GM23338 (cell line): ENCODE data around the gene ARHGEF39. TPM values are rescaled to one million over a fixed set of nuclear protein-coding genes. Genes with fewer than 3 reads are reported as not detected.

Experiments used
- ATAC-seq: fragments of 200-7000 bp; cut with Tn5 transposase; 3 replicates; pipeline ENCODE4 v1.9.1; 2020
- DNase-seq: peaks from one replicate; pipeline ENCODE4 v3.0.0-alpha.2; 2015; ENCODE audit warnings: low spot score
- H2AFZ ChIP-seq: fragments of 200-600 bp; sonication (generic); 2 replicates; pipeline ENCODE4 v1.8.0; 2016; ENCODE audit warnings: antibody characterized with exemption, mild to moderate bottlenecking, moderate library complexity
- H3F3A ChIP-seq: fragments of 200-600 bp; sonication (generic); replicated peaks from 2 replicates; pipeline ENCODE4 v1.8.0; 2017; ENCODE audit warnings: antibody characterized with exemption, mixed run types, low read depth
- H3K27ac ChIP-seq: fragments of 200-600 bp; sonication (generic); 2 replicates; pipeline ENCODE4 v1.6.1; 2016; ENCODE audit warnings: low read depth
- H3K27me3 ChIP-seq: fragments of 200-600 bp; sonication (generic); 2 replicates; pipeline ENCODE4 v1.8.0; 2016; ENCODE audit warnings: mild to moderate bottlenecking, mixed run types, moderate library complexity; ENCODE audit not compliant: insufficient read depth
- H3K36me3 ChIP-seq: fragments of 200-600 bp; sonication (generic); 2 replicates; pipeline ENCODE4 v1.8.0; 2016; ENCODE audit warnings: mild to moderate bottlenecking; ENCODE audit not compliant: insufficient read depth
- H3K4me1 ChIP-seq: fragments of 200-600 bp; sonication (generic); 2 replicates; pipeline ENCODE4 v1.8.0; 2016; ENCODE audit warnings: mild to moderate bottlenecking, moderate library complexity; ENCODE audit not compliant: insufficient read depth
- H3K4me2 ChIP-seq: fragments of 200-600 bp; sonication (generic); 2 replicates; pipeline ENCODE4 v1.7.1; 2017; ENCODE audit warnings: mixed run types
- H3K4me3 ChIP-seq: fragments of 200-600 bp; sonication (generic); 2 replicates; pipeline ENCODE4 v1.6.1; 2016; ENCODE audit warnings: mixed run types
- H3K79me2 ChIP-seq: fragments of 200-600 bp; sonication (generic); replicated peaks from 2 replicates; pipeline ENCODE4 v1.8.0; 2017; ENCODE audit warnings: mild to moderate bottlenecking; ENCODE audit not compliant: insufficient read depth
- H3K9me2 ChIP-seq: fragments of 200-600 bp; sonication (generic); 2 replicates; pipeline ENCODE4 v1.8.0; 2017; ENCODE audit not compliant: insufficient read depth
- H4K20me1 ChIP-seq: fragments of 200-600 bp; sonication (generic); replicated peaks from 2 replicates; pipeline ENCODE4 v1.8.0; 2017; ENCODE audit warnings: mild to moderate bottlenecking; ENCODE audit not compliant: insufficient read depth
- H3K27ac Mint-ChIP-seq: 2 replicates; pipeline ENCODE4 v1.8.0; 2020; ENCODE audit warnings: inconsistent platforms, mild to moderate bottlenecking, moderate library complexity, mixed read lengths
- H3K27me3 Mint-ChIP-seq: 3 replicates; pipeline ENCODE4 v1.8.0; 2022; ENCODE audit warnings: low read depth, mild to moderate bottlenecking, moderate library complexity, mixed read lengths, inconsistent platforms; ENCODE audit not compliant: insufficient read depth, poor library complexity
- H3K36me3 Mint-ChIP-seq: 3 replicates; pipeline ENCODE4 v1.8.0; 2021; ENCODE audit warnings: low read depth, mild to moderate bottlenecking, inconsistent platforms, moderate library complexity, mixed read lengths
- H3K4me1 Mint-ChIP-seq: 3 replicates; pipeline ENCODE4 v1.8.0; 2020; ENCODE audit warnings: mild to moderate bottlenecking, inconsistent platforms, mixed read lengths
- H3K4me3 Mint-ChIP-seq: 3 replicates; pipeline ENCODE4 v1.8.0; 2021; ENCODE audit warnings: moderate library complexity, mild to moderate bottlenecking, inconsistent platforms, mixed read lengths
- H3K9me3 Mint-ChIP-seq: 3 replicates; pipeline ENCODE4 v1.8.0; 2020; ENCODE audit warnings: moderate library complexity, mild to moderate bottlenecking, inconsistent platforms, mixed read lengths
- CTCF ChIP-seq, 2 experiments: fragments of 200-600 bp in 1 of 2; sonication (generic) in 1 of 2; conservative IDR thresholded peaks; 2 replicates each; pipeline versions ENCODE4 v1.5.1 to v1.6.1; 2016 to 2017; ENCODE audit warnings: antibody characterized with exemption in 2 of 2, low read depth in 2 of 2, mild to moderate bottlenecking in 2 of 2, moderate library complexity in 1 of 2
- EZH2 ChIP-seq: fragments of 200-600 bp; sonication (generic); IDR thresholded peaks from one replicate; pipeline ENCODE4 v1.8.0; 2017; ENCODE audit warnings: antibody characterized with exemption, mild to moderate bottlenecking, low read depth; ENCODE audit not compliant: unreplicated experiment
- EZH2phosphoT487 ChIP-seq: fragments of 200-600 bp; sonication (generic); IDR thresholded peaks from one replicate; pipeline ENCODE4 v1.8.1; 2018; ENCODE audit warnings: antibody characterized with exemption; ENCODE audit not compliant: unreplicated experiment
- JUNB ChIP-seq: IDR thresholded peaks from one replicate; pipeline ENCODE4 v1.6.1; 2016; ENCODE audit warnings: antibody characterized with exemption; ENCODE audit not compliant: unreplicated experiment
- NANOG ChIP-seq: IDR thresholded peaks from 2 replicates; pipeline ENCODE4 v1.6.1; 2016; ENCODE audit warnings: antibody characterized with exemption, borderline replicate concordance
- POLR2AphosphoS5 ChIP-seq: IDR thresholded peaks from 2 replicates; pipeline ENCODE4 v1.6.1; 2016; ENCODE audit warnings: antibody characterized with exemption, low read depth
- STAT1 ChIP-seq: IDR thresholded peaks from one replicate; pipeline ENCODE4 v1.6.1; 2016; ENCODE audit warnings: antibody characterized with exemption; ENCODE audit not compliant: unreplicated experiment
- ZNF114 ChIP-seq: fragments of 250-450 bp; sonication (Bioruptor Pico); IDR thresholded peaks from 2 replicates; pipeline ENCODE4 v1.5.0; 2020; ENCODE audit warnings: mild to moderate bottlenecking, moderate library complexity
- ZNF331 ChIP-seq: fragments of 250-450 bp; sonication (Bioruptor Pico); IDR thresholded peaks from 2 replicates; pipeline ENCODE4 v1.5.0; 2020; ENCODE audit warnings: low read depth, mild to moderate bottlenecking, moderate library complexity
- ZNF462 ChIP-seq: fragments of 250-450 bp; sonication (Bioruptor Pico); IDR thresholded peaks from 2 replicates; pipeline ENCODE4 v1.5.0; 2020; ENCODE audit warnings: mild to moderate bottlenecking, moderate library complexity
- polyA plus RNA-seq: library from polyadenylated mRNA; unstranded; fragments of >200 nt; fragmentation: Nextera tagmentation; extraction: Ambion mirVana; gene quantifications from 2 replicates; pipeline ENCODE4 v1.2.1, GENCODE V29; 2016
- total RNA-seq: library from RNA; depleted of rRNA; stranded (reverse); fragments of >200 nt; shearing (Covaris generic); gene quantifications from 2 replicates; pipeline ENCODE4 v1.2.3, GENCODE V29; 2014
- TF ChIP-seq, protein P1 (sequence below): IDR thresholded peaks from 2 replicates; pipeline ENCODE4 v1.6.1; 2016; ENCODE audit warnings: antibody characterized with exemption

Gene ARHGEF39
- total and polyA plus RNA-seq, 2 experiments from 2014 or later = 16.8 to 31.0 TPM

DNA sequence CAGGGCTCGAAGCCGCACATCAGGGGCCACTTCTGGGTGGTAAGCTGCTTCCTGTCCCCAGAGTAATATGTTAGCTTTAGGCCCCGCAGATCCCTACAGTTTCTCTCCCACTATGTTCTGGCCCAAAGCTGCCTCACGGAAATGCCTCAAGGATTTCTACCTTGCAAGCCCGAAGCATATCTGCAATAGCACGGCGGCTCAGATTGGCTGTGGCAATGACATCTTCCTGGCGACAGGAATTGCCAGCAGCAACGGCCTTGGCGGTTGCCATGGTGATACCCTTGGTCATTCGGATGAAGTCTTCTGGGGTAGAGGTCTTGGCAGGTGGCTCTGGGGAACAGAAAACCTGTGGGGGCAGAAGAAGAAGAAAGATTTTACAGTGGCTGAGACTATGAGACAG is 35.0 kb upstream of the ARHGEF39 start (continued):
- no peak for TF ChIP-seq ZNF462 (CRISPR knock-in tag)
- TF ChIP-seq ZNF114 (CRISPR knock-in tag) = no peak
- TF ChIP-seq JUNB = no peak
- TF ChIP-seq, protein P1, sequence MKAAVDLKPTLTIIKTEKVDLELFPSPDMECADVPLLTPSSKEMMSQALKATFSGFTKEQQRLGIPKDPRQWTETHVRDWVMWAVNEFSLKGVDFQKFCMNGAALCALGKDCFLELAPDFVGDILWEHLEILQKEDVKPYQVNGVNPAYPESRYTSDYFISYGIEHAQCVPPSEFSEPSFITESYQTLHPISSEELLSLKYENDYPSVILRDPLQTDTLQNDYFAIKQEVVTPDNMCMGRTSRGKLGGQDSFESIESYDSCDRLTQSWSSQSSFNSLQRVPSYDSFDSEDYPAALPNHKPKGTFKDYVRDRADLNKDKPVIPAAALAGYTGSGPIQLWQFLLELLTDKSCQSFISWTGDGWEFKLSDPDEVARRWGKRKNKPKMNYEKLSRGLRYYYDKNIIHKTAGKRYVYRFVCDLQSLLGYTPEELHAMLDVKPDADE = no peak

GRCh38 chr9:35698231-35698630 is 33.2 kb upstream of the ARHGEF39 start:
- Histone ChIP-seq H3K27me3 (no peaks in the 10 kb centered on the region), H3K4me1 (no peaks in the 10 kb centered on the region), H3K9me2 (no peaks in the 10 kb centered on the region), H3K79me2 (no peaks in the 10 kb centered on the region), H4K20me1 (no peaks in the 10 kb centered on the region), H3F3A (peaks cover 6% of the 10 kb centered on the region), H3K4me3 (no peak overlapping the region), H3K36me3 (peaks cover 31% of the 10 kb centered on the region; the same call in 1 of the 2 replicates), H3K27ac (no peak overlapping the region), H2AFZ (no peak overlapping the region), H3K4me2 (no peak overlapping the region)
- Mint-ChIP-seq H3K9me3 (no peaks in the 10 kb centered on the region), H3K27ac (no peak overlapping the region), H3K4me3 (no peak overlapping the region), H3K27me3 (peaks cover 10% of the 10 kb centered on the region), H3K36me3 (no peaks in the 10 kb centered on the region; the same call in none of the 3 replicates), H3K4me1 (no peaks in the 10 kb centered on the region)
- ATAC-seq (no peak), DNase-seq (no peak)
- TF ChIP-seq NANOG (no peak), CTCF (conservative IDR thresholded peaks at IDR 0.05; ENCODE audit: low read depth in 2 of 2) (no peak), EZH2 (no peak), EZH2phosphoT487 (no peak), STAT1 (no peak), ZNF331 (CRISPR knock-in tag) (no peak), ZNF114 (CRISPR knock-in tag) (no peak), POLR2AphosphoS5 (no peak)
- TF ChIP-seq, protein P1 = no peak
